HG03095 (cell line): Measurements from ENCODE around the gene ZNF540.
A peak's percentile ranks its signal among the peaks of the same experiment; 100 is the strongest.
"Not testable (repeated sequence)": the region's sequence is repeated elsewhere in the genome, so short reads cannot be mapped to it uniquely, and the experiment has no call there.

Experiments
- ATAC-seq: cut with Tn5 transposase; IDR thresholded peaks from one replicate; pipeline ENCODE4 v1.9.1; 2021; ENCODE audit warnings: moderate library complexity; ENCODE audit not compliant: unreplicated experiment

Gene ZNF540

DNA sequence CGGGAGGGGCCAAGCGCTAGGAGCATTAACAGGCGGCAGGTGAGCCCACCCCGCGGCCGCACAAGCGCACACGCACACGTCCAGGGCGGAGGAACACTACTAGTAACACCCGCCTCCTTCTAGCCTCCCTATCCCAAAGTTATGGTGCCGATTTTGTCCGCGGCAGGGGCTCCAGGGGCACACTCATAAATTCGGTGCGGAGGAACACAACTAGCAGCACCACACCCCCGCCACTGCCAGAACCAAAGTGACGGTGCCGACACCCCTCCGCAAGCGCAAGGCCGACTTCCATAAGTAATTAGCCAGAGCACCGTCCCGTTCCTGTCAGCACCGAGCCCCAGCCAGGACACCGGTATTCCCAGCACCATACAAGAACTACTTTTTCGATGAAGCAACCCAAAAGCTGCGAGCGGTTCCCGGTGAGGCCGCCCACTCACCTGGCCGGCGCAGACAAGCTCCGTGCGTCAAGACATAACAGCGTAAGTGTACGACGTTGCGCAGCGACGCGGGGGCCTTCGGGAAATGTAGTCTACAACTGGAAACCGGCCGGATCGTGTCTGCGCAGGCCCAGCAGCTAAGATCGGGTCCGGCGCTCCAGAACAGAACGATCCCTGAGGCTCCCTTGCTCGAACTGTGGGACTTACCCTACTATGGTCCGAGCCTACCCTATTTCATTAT is at the start of gene ZNF540, which contains the start of gene ZNF571:
Gene ZNF540, plus strand, starts transcription at position 573 of the 678 bp plus-strand sequence. CDS start 3,572 bp downstream, outside the sequence.
Gene ZNF571, minus strand, starts transcription at position 489 of the 678 bp plus-strand sequence. CDS start 8,116 bp downstream, outside the sequence.
- peak; percentile 87 for ATAC-seq

DNA sequence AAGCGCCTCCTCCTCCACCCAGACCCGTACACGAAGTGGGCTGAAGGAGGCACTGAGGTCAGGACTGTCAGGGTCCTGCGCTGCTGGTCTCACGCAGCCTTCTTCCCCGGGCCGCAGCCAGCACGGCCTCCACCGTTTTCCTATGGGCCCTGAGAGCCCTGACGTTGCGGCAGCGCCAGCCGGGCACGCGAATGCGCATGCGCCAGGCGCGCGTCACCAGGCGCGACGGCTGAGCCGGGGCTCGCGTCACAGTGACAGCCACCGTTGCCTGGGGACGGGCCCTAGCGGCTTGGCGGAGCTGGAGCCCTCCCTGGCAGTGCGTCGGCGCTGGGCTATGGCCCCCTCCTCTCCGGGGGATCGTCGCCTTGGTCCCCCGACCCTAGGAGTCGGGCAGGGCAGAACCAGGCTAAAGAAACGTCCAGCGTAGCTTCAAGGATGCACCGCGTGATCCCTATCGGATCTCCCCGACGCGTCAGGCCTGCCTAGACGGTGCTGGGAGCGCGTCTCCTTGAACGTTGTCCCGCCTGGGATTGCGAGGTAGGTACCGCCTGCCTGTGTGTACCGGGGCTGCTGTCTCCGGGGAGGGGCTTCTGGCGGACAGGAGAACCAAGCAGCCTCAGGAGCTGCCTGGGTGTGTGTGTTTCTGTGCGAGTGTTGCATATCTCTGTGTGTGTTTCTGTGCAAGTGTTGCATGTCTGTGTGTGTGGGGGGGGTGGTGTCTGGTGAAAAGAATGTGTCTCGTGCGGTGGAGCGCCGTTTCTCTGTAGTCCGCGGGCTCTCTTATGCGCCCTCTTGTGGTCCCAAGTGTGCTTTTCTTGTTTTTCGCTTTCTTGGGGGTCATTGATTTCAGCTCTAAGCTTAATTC is 43.3 kb upstream of the ZNF540 start:
- no peak for ATAC-seq

DNA sequence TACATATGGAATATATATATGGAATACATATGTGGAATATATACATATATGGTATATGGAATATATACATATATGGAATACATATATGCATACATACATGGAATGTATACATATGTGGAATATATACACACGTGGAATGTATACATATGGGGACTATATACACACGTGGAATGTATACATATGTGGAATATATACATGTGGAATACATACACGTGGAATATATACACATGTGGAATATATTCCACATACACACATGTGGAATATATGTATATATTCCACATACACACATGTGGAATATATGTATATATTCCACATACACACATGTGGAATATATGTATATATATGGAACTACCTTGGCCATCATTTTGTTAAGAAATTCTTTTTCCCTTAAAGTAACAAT is 31.2 kb upstream of the ZNF540 start:
- ATAC-seq: no peak

DNA sequence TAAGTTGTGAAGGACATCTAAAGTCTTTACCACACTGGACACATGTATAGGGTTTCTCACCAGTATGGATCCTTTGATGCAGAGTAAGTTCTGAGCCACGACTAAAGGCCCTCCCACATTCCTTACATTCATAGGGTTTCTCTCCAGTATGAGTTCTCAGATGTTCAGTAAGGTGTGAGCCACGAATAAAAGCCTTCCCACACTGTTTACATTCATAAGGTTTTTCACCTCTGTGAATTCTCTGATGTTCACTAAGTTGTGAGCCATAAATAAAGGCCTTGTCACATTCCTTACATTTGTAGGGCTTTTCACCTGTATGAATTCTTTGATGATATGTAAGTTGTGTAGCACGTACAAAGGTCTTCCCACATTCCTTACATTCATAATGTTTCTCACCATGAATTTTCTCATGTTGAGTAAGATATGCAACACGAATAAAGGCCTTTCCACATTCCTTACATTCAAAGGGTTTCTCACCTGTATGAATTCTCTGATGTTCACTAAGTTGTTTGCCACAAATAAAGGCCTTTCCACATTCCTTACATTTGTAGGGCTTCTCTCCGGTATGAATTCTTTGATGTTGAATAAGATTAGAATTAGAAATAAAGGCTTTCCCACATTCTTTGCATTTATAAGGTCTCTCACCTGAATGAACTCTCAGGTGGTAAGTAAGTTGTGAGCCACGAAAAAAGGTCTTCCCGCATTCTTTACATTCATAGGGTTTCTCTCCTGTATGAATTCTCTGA is 29.9 kb upstream of the ZNF540 start:
- no peak for ATAC-seq

DNA sequence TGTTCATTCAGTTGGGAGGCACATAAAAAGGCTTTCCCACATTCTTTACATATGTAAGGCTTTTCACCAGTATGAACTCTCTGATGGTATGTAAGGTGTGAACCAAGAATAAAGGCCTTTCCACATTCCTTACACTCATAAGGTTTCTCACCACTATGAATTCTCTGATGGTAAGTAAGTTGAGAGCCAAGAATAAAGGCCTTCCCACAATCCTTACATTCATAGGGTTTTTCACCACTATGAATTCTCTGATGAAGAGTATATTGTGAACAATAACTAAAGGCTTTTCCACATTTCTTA is 29.4 kb upstream of the ZNF540 start:
- ATAC-seq: no peak

DNA sequence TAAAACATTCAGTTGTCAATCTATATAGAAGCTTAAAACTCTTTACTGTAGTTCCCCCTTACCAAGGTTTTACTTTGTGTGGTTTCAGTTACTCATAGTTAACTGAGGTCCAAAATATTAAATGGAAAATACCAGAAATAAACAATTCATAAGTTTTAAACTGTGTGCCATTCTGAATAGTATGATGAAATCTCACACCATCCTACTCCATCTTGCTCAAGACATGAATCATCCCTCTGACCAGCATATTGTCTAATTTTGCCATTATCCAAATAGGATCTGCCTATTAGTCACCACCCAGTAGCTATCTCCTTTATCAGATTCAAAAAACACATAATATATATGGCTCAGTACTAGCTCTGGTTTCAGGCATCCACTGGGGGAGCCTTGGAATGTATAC is 22.5 kb upstream of the ZNF540 start:
- ATAC-seq: no peak

DNA sequence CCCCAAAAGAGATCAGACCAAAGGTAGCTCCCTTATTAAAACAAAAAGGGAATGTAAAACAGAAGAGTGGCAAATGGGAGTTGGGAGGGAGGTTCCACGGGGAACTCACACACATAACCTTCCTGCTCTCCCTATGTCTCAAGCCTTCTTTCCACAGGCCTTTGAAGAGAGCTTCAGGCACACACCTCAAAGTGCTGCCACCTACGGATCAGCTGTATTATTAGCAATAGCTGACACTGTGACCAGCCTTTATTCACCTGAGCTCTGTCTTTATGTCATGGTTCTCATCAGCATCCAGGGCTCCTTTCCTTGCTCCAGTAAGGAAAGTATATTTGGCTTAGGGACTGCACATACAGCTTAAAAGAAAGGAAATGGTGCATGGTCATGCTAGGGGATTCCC is 11.3 kb upstream of the ZNF540 start:
- ATAC-seq: no peak

DNA sequence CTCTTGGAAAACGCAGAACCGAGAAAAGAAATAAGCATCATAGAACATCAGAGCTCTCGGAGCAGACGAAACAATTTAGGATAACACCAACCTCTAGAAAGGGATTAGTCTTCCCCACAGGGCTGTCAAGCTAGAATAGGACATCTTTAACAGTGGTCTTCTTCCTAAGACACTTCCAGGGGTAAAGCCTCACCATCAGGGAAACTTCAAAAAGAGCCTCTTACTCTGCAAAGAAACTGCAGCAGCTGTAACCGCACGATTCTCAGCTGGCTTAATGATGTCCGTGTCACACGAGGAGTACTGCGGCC is 726 bp upstream of the ZNF540 start:
- no peak for ATAC-seq

DNA sequence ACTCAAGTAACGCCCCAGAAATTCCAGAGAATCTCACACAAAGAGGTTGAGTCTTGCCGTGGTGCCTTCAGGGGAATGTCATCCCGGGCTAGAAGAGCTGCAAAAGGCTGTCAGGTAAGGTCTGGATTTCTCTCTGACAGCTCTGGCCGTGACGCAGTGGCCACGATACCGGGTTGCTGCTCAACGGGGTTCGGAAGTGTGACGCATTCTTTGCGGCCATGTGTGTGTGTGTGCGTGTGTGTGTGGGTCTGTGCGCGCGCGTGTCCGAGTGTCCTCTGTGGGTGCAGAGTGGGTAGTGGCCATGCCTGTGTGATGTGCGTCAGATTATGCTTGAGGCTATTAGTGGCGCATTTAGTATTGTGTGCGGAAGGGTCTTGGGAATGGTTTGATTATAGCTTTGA is 306 bp downstream of the ZNF540 start:
- ATAC-seq: peak; percentile 27

DNA sequence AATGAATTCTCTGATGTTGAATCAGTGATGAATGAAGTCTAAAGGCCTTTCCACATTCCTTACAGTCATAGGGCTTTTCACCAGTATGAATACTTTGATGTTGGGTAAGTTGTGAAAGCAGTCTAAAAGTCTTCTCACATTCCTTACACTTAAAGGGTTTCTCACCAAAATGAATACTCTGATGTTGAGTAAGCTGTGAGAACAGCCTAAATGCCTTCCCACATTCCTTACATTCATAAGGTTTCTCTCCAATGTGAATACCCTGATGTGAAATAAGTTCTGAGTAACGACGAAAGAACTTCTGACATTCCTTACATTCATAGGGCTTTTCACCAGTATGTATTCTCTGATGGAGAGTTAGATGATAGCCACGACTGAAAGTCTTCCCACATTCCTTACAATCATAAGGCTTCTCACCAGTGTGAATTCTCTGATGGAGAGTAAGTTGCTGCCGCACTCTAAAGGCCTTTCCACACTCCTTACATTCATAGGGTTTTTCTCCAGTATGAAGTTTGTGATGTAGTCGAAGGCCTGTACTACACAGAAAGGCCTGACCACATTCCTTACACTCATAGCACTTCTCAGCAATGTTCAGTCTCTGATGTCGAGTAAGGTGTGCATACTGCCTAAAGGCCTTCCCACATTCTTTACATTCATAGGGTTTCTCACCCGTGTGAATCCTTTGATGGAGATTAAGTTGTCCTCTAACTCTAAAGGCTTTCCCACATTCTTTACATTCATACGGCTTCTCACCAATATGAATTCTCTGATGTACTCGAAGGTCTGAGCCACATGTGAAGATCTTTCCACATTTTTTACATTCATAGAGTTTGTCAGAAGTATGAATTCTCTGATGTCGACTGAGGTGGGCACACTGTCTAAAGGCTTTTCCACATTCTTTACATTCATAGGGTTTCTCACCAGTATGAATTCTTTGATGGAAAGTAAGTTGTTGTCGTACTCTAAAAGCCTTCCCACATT is 40.7 kb downstream of the ZNF540 start:
- ATAC-seq: no peak

DNA sequence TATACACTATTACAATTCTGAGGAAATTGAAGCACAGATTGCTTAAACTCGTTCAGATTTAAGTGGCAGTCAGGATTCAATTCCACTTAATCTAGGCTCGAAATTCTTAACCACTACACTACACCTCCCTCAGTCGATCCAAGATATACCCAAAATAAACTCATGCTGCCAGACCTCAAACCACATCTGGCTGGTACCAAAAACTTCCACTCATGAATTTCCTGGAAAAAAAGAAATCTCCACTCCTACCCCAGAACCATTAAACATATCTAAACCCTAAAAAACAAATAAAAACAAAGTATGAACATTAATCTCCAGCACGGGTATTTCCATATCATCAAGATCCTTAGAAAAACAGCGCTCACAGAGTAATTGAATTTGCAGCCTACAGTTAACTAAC is 59.4 kb downstream of the ZNF540 start:
- no peak for ATAC-seq

DNA sequence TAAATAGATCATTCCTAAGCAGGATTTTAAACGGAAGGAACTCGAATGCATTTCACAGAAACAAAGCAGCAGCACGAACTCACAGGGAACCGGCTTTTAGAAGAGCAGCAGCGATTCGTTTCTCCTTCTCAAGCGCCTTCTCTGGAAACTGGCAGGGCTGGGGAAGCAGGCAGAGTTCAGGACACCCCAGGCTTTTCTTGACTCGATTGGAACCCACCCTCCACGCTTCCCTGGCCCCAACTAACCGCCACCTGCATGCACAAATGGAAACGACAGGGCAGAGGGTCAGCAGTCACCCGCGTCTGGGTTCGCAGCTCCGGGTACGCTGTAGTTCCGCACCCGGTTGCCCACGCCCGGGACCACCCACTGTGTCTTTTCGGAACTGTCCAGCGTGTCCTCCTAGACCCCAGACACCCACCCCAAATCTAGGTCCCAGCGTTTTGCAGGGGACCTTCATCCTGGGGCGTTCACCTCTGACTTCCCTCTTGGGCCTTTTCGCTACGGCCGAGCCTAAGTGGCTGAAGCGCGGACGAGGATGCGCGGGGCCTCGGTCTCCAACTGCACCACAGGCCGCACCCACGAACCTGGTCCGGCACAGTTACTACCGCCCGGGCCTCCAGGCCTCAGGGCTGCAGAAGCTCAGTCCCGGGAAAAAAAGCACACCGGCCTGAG is 60.1 kb downstream of the ZNF540 start:
- ATAC-seq: peak; percentile 31

DNA sequence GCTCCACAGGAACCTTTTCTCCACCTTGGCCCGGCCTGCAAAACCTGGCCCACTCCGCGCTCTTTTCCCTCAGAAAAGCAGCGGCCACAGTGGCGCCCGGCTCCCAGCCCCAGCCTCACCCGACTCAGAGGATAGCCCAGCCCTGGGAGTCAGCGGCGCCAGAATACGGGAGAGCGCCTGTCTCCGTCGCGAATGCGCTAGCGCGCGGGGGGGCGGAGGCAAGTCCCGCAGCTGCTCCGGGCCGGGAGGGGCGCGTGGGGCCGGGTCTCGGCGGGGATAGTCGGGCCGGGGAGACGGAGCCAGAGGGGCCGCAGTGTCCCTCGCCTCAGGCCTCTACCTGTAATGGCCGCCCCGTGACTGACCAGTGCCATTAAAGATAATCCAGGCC is 60.6 kb downstream of the ZNF540 start, which contains the start of gene ZFP30:
Gene ZFP30, minus strand, starts transcription at position 165 of the 388 bp plus-strand sequence. CDS start 7,643 bp downstream, outside the sequence.
- ATAC-seq: peak; percentile 61

DNA sequence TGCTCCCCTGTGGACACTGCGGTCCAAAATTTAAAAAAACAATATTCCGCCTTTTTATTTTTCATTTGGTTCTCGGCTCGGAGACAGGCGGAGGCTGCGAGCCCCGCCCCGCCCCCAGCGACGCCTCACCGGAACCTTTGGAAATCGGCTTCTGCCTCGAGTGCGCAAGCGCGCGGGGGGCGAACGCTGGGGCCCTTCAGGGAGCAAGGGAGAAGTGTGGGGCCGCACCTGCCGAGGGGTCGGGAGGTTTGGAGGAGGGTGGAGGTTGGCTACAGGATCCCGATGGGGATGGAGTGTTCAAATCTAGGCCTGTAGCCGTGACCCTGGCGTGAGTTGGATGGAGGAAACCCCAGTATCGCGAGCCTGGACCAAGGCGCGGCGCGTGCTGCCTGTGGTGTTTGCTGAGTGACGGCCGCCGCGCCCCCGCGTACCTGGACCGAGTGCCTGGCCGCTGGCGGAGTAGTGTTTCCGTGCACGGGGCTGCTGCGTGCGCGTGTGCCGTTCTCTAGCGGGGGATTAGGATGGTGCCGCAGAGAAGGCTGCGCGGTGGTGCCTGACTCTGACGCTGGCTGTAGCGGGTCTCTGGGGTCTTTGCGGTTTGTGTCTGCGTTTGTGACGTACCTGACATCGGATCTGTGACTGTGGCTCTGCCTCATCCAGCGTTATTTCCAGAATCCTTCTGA is 61.2 kb downstream of the ZNF540 start:
- peak; percentile 47 for ATAC-seq

DNA sequence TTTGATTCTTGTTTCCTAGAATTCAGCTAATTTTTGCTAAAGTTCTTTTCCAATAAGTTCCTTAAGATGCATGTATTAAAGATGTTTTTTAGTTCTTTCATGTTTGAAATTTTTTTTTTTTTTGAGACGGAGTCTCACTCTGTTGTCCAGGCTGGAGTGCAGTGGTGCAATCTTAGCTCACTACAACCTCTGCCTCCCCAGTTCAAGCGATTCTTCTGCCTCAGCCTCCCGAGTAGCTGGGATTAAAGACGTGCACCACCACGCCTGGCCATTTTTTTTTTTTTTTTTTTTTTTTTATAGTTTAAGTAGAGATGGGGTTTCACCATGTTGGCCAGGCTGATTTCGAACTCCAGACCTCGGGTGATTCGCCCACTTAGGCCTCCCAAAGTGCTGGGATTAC is 62.5 kb downstream of the ZNF540 start:
- not testable (repeated sequence) for ATAC-seq
